ENCODE measurements around the gene LPA.
"Not testable (repeated sequence)": the region's sequence is repeated elsewhere in the genome, so short reads cannot be mapped to it uniquely, and the experiment has no call there.

The LPA gene

GRCh38 chr6:160664198-160664597 lies at the start of gene LPA:
Gene LPA (minus strand): TSS chr6:160664275. CDS start chr6:160664214, 61 bp downstream.
- DNase-seq, result not testable (repeated sequence)

GRCh38 chr6:160708993-160709392 lies 44.9 kb upstream of the LPA start:
- not testable (repeated sequence) for DNase-seq

GRCh38 chr6:160704688-160705087 lies 40.6 kb upstream of the LPA start:
- not testable (repeated sequence) for DNase-seq

- DNase-seq, result not testable (repeated sequence)
Measured at GRCh38 chr6:160701918-160702680, 38.0 kb upstream of the LPA start, which contains the start of gene PLG. Gene PLG (plus strand): TSS chr6:160702244. CDS start chr6:160702305, 61 bp downstream.

GRCh38 chr6:160697826-160698225 lies 33.8 kb upstream of the LPA start:
- DNase-seq, result no peak

- not testable (repeated sequence) for DNase-seq
Measured at GRCh38 chr6:160696884-160697283, 32.8 kb upstream of the LPA start.

GRCh38 chr6:160695622-160696021 lies 31.5 kb upstream of the LPA start:
- DNase-seq, result not testable (repeated sequence)

- DNase-seq, result not testable (repeated sequence)
Measured at GRCh38 chr6:160695025-160695424, 30.9 kb upstream of the LPA start.

- DNase-seq, result no peak
Measured at GRCh38 chr6:160692369-160692959, 28.4 kb upstream of the LPA start.

- DNase-seq, result no peak
Measured at GRCh38 chr6:160691617-160692016, 27.5 kb upstream of the LPA start.

- DNase-seq, result no peak
Measured at GRCh38 chr6:160690458-160690857, 26.4 kb upstream of the LPA start.

- DNase-seq, result no peak
Measured at GRCh38 chr6:160685762-160686450, 21.8 kb upstream of the LPA start.

- DNase-seq, result not testable (repeated sequence)
Measured at GRCh38 chr6:160685101-160685761, 21.2 kb upstream of the LPA start.

- no peak for DNase-seq
Measured at GRCh38 chr6:160679402-160679769, 15.3 kb upstream of the LPA start.

GRCh38 chr6:160678744-160679401 lies 14.8 kb upstream of the LPA start:
- DNase-seq, result no peak

GRCh38 chr6:160678230-160678629 lies 14.2 kb upstream of the LPA start:
- no peak for DNase-seq

GRCh38 chr6:160676418-160676817 lies 12.3 kb upstream of the LPA start:
- not testable (repeated sequence) for DNase-seq

GRCh38 chr6:160668589-160668988 lies 4.5 kb upstream of the LPA start:
- DNase-seq, result no peak

- no peak for DNase-seq
Measured at GRCh38 chr6:160667639-160668481, 3.8 kb upstream of the LPA start.

GRCh38 chr6:160662842-160663241 lies 1.2 kb downstream of the LPA start:
- no peak for DNase-seq

- no peak for DNase-seq
Measured at GRCh38 chr6:160662429-160662828, 1.6 kb downstream of the LPA start.

GRCh38 chr6:160661216-160661615 lies 2.9 kb downstream of the LPA start:
- no peak for DNase-seq

Measured in NCI-H345 (cell line).